Measurements from ENCODE around the gene ADAP2. TPM values are rescaled to one million over a fixed set of nuclear protein-coding genes. Genes with fewer than 3 reads are reported as not detected.

The ADAP2 gene
- total RNA-seq, 1 experiment from 2014 or later = 0.76 TPM

DNA sequence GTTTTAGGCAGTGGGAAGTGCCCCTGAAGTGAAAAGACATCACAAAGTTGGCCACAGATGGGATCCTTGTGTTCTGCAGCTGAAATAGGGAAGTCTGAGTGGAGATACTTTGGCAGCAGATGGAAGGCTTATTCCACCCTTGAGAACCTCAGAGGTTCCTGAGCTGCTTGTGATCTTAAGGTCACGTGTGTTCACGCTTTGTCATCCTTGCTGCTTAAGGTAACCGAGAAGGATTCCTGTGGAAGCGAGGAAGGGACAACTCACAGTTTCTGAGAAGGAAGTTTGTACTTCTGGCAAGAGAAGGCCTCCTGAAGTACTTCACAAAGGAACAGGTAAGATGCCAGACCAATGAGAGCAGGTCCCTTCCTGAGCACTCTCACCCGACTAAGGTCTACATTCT lies 12.2 kb downstream of the ADAP2 start:
- POLR2A ChIA-PET (ENCODE audit: unreplicated experiment) = no interaction called here
- Histone ChIP-seq H3K79me2 (ENCODE audit: low read depth) (no peaks in the 10 kb centered on the region), H3K4me2 (no peak overlapping the region), H3K36me3 (ENCODE audit: low read depth) (no peaks in the 10 kb centered on the region), H2AFZ (no peak overlapping the region), H3K9me3 (ENCODE audit: insufficient read depth, low read depth) (no peaks in the 10 kb centered on the region), H3K27ac (no peak overlapping the region), H4K20me1 (ENCODE audit: insufficient read depth) (no peaks in the 10 kb centered on the region), H3K4me1 (replicated peaks; ENCODE audit: insufficient read depth) (no peaks in the 10 kb centered on the region), H3K4me3 (no peak overlapping the region), H3F3A (ENCODE audit: insufficient read depth, low read depth) (no peaks in the 10 kb centered on the region), H3K9me2 (ENCODE audit: insufficient read depth) (no peaks in the 10 kb centered on the region), H3K27me3 (ENCODE audit: insufficient read depth, low read depth) (0 out of 2 replicates have a peak, but pooled peaks cover 5% of the 10 kb centered on the region)
- no peak for TF ChIP-seq EZH2 (IDR thresholded peaks at IDR 0.05; ENCODE audit: low read depth)
- TF ChIP-seq, protein P1, sequence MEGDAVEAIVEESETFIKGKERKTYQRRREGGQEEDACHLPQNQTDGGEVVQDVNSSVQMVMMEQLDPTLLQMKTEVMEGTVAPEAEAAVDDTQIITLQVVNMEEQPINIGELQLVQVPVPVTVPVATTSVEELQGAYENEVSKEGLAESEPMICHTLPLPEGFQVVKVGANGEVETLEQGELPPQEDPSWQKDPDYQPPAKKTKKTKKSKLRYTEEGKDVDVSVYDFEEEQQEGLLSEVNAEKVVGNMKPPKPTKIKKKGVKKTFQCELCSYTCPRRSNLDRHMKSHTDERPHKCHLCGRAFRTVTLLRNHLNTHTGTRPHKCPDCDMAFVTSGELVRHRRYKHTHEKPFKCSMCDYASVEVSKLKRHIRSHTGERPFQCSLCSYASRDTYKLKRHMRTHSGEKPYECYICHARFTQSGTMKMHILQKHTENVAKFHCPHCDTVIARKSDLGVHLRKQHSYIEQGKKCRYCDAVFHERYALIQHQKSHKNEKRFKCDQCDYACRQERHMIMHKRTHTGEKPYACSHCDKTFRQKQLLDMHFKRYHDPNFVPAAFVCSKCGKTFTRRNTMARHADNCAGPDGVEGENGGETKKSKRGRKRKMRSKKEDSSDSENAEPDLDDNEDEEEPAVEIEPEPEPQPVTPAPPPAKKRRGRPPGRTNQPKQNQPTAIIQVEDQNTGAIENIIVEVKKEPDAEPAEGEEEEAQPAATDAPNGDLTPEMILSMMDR (conservative IDR thresholded peaks at IDR 0.05) = no peak
- intact Hi-C loops (cut with micrococcal nuclease; ENCODE audit: unreplicated experiment) = no loop called here
- CTCF ChIA-PET = no interaction called here
- no TSS peak for BruUV-seq (replicated peaks)
- no peak for DNase-seq

DNA sequence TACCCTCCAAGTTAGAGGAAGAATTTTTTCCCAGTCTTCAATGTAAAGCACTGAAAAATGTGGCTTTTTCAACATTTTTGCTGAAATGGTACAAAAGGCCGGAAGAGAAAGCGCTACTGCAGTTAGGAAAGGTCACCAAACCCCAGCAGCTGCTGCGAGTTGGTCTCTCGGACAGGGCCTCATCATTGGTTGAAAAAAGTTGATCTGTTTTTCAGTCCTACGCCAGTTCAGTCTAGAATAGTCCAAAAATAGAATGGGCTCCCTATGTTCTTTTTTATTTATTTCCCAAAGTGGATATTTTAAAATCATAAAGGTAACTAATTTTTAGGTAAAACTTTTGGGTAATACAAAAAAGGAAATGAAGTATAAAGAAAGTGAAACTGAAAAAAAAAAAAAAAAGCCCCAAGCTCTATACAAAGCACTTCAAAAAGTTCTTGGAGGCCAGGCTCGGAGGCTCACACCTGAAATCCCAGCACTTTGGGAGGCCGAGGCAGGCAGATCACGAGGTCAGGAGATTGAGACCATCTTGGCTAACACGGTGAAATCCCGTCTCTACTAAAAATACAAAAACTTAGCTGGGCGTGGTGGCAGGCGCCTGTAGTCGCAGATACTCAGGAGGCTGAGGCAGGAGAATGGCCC lies 17.4 kb downstream of the ADAP2 start:
- Histone ChIP-seq H3F3A (ENCODE audit: insufficient read depth, low read depth) (no peaks in the 10 kb centered on the region), H3K27ac (no peak overlapping the region), H3K4me3 (no peak overlapping the region), H3K27me3 (ENCODE audit: insufficient read depth, low read depth) (no peaks in the 10 kb centered on the region), H3K9me3 (ENCODE audit: insufficient read depth, low read depth) (no peaks in the 10 kb centered on the region), H3K4me1 (replicated peaks; ENCODE audit: insufficient read depth) (no peaks in the 10 kb centered on the region), H3K79me2 (ENCODE audit: low read depth) (no peaks in the 10 kb centered on the region), H3K36me3 (ENCODE audit: low read depth) (no peaks in the 10 kb centered on the region), H3K4me2 (no peak overlapping the region), H4K20me1 (ENCODE audit: insufficient read depth) (no peaks in the 10 kb centered on the region), H3K9me2 (ENCODE audit: insufficient read depth) (no peaks in the 10 kb centered on the region), H2AFZ (no peak overlapping the region)
- CTCF ChIA-PET = no interaction called here
- TF ChIP-seq, protein P1 (conservative IDR thresholded peaks at IDR 0.05) = no peak
- no peak for TF ChIP-seq EZH2 (IDR thresholded peaks at IDR 0.05; ENCODE audit: low read depth)
- no peak for DNase-seq
- POLR2A ChIA-PET (ENCODE audit: unreplicated experiment) = interaction anchor here (0.7 kb wide), 1 partner anchor 241 kb away, joined by 42 read pairs; no protein-coding TSS in a partner anchor
- no TSS peak for BruUV-seq (replicated peaks)
- intact Hi-C loops (cut with micrococcal nuclease; ENCODE audit: unreplicated experiment) = no loop called here

DNA sequence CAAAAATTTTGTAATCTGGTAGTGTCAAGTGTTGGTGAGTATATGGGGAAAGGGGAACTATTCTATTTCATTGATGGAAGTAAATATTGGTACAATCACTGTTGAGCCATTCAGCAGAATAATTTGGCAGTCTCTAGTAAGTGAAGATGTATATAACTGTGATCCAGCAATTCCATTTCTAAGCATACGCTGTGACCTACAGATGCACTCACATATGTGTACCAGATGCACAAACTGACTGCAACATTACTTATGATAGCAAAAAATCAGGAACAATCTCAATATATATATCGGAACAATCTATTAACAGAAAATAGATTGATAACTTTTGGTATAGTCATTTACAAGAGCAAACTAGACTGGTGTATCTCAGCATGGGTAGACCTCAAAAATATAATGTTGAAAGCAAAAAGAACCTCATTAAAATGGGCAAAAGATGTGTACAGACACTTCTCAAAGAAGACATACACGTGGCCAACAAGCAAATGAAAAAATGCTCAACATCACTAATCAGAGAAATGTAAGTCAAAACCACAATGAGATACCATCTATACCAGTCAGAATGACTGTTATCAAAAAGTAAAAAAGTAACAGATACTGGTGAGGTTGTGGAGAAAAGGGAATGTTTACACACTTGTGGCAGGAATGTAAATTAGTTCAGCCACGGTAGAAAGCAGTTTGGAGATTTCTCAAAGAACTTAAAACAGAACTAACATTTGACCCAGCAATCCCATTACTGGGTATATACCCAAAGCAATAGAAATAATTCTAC lies 20.7 kb downstream of the ADAP2 start:
- Histone ChIP-seq H3K4me1 (replicated peaks; ENCODE audit: insufficient read depth) (no peaks in the 10 kb centered on the region), H3K79me2 (ENCODE audit: low read depth) (no peaks in the 10 kb centered on the region), H3K4me3 (no peak overlapping the region), H4K20me1 (ENCODE audit: insufficient read depth) (no peaks in the 10 kb centered on the region), H3K4me2 (no peak overlapping the region), H3K27ac (no peak overlapping the region), H3K36me3 (ENCODE audit: low read depth) (no peaks in the 10 kb centered on the region), H3K9me3 (ENCODE audit: insufficient read depth, low read depth) (no peaks in the 10 kb centered on the region), H3K27me3 (ENCODE audit: insufficient read depth, low read depth) (no peaks in the 10 kb centered on the region), H3F3A (ENCODE audit: insufficient read depth, low read depth) (no peaks in the 10 kb centered on the region), H2AFZ (no peak overlapping the region), H3K9me2 (ENCODE audit: insufficient read depth) (no peaks in the 10 kb centered on the region)
- ChIA-PET POLR2A (ENCODE audit: unreplicated experiment) (no interaction called here), CTCF (no interaction called here)
- intact Hi-C loops (cut with micrococcal nuclease; ENCODE audit: unreplicated experiment) = no loop called here
- no peak for DNase-seq
- no TSS peak for BruUV-seq (replicated peaks)
- TF ChIP-seq, protein P1 (conservative IDR thresholded peaks at IDR 0.05) = no peak
- no peak for TF ChIP-seq EZH2 (IDR thresholded peaks at IDR 0.05; ENCODE audit: low read depth)

All from PC-9 (cell line).